SK-N-SH (cell line): Measurements from ENCODE around the gene DPP4. TPM values are rescaled to one million over a fixed set of nuclear protein-coding genes. Genes with fewer than 3 reads are reported as not detected.

Experiments
- CTCF ChIA-PET: fragments of 300-600, 350-600 bp; formaldehyde crosslinking; extraction: SDS; loops from one replicate; lab custom pipeline; 2021; lab: Yijun Ruan, JAX
- POLR2A ChIA-PET: fragments of 350-600 bp; sonication (Branson Sonifier 250); formaldehyde crosslinking; extraction: SDS; loops from one replicate; lab custom pipeline; 2020; ENCODE audit warnings: antibody characterized with exemption, inconsistent platforms; lab: Yijun Ruan, JAX
- DNase-seq: peaks from one replicate; pipeline ENCODE4 v3.0.0; 2012
- H2AFZ ChIP-seq: fragments of 200-600 bp; sonication (generic); 2 replicates; pipeline ENCODE4 v1.8.1; 2016; ENCODE audit warnings: antibody characterized with exemption, mild to moderate bottlenecking, low read depth
- H3F3A ChIP-seq: fragments of 200-600 bp; sonication (generic); replicated peaks from 2 replicates; pipeline ENCODE3; 2016; ENCODE audit warnings: antibody characterized with exemption, mild to moderate bottlenecking; ENCODE audit not compliant: insufficient read depth
- H3K27ac ChIP-seq, 2 experiments: fragments of 200-500 bp in 1 of 2; fragments of 200-600 bp in 1 of 2; sonication (Bioruptor generic) in 1 of 2; sonication (generic), shearing (Covaris generic) in 1 of 2; 2 replicates each; pipeline versions ENCODE4 v1.5.1 to v1.6.1; 2014 to 2016; ENCODE audit warnings: low read depth in 2 of 2, inconsistent platforms in 1 of 2, low read length in 1 of 2, mild to moderate bottlenecking in 1 of 2, mixed read lengths in 1 of 2
- H3K27me3 ChIP-seq: fragments of 200-600 bp; sonication (generic), shearing (Covaris generic); 2 replicates; pipeline ENCODE4 v1.6.1; 2016; ENCODE audit warnings: mixed run types; ENCODE audit not compliant: insufficient read depth
- H3K36me3 ChIP-seq, 2 experiments: fragments of 200-500 bp in 1 of 2; fragments of 200-600 bp in 1 of 2; sonication (Bioruptor generic) in 1 of 2; sonication (generic) in 1 of 2; replicated peaks in 1 of 2; 2 replicates each; pipeline versions ENCODE3 to v1.5.1; 2014 to 2016; ENCODE audit warnings: low read length in 1 of 2, mild to moderate bottlenecking in 1 of 2; ENCODE audit not compliant: insufficient read depth in 2 of 2, control insufficient read depth in 1 of 2
- H3K4me1 ChIP-seq, 2 experiments: fragments of 200-500 bp in 1 of 2; fragments of 200-600 bp in 1 of 2; sonication (Bioruptor generic) in 1 of 2; sonication (generic), shearing (Covaris generic) in 1 of 2; 2 replicates each; pipeline versions ENCODE4 v1.5.1 to v1.6.1; 2014 to 2016; ENCODE audit warnings: low read depth in 1 of 2, low read length in 1 of 2, mixed run types in 1 of 2; ENCODE audit not compliant: insufficient read depth in 2 of 2, control insufficient read depth in 1 of 2
- H3K4me2 ChIP-seq: fragments of 200-600 bp; sonication (generic), shearing (Covaris generic); 2 replicates; pipeline ENCODE4 v1.6.1; 2017; ENCODE audit warnings: mixed run types
- H3K4me3 ChIP-seq, 2 experiments: fragments of 200-500 bp in 1 of 2; fragments of 200-600 bp in 1 of 2; sonication (Bioruptor generic) in 1 of 2; sonication (generic), shearing (Covaris generic) in 1 of 2; 2 replicates each; pipeline versions ENCODE4 v1.5.1 to v1.8.1; 2014 to 2016; ENCODE audit warnings: low read depth in 2 of 2, inconsistent platforms in 1 of 2, low read length in 1 of 2, mild to moderate bottlenecking in 1 of 2, mixed read lengths in 1 of 2, moderate library complexity in 1 of 2
- H3K79me2 ChIP-seq: fragments of 200-600 bp; sonication (generic); 2 replicates; pipeline ENCODE4 v1.8.1; 2017; ENCODE audit warnings: mild to moderate bottlenecking; ENCODE audit not compliant: insufficient read depth
- H3K9ac ChIP-seq: fragments of 200-600 bp; sonication (generic); 2 replicates; pipeline ENCODE4 v1.6.1; 2017; ENCODE audit warnings: mixed run types
- H3K9me2 ChIP-seq: fragments of 200-600 bp; sonication (generic); 2 replicates; pipeline ENCODE4 v1.6.1; 2017; ENCODE audit warnings: mixed run types
- H3K9me3 ChIP-seq: fragments of 200-600 bp; sonication (generic); 2 replicates; pipeline ENCODE4 v1.6.1; 2017; ENCODE audit warnings: mixed run types, mild to moderate bottlenecking, moderate library complexity
- H4K20me1 ChIP-seq: fragments of 200-600 bp; sonication (generic); 2 replicates; pipeline ENCODE4 v1.6.1; 2017; ENCODE audit warnings: mild to moderate bottlenecking, mixed run types; ENCODE audit not compliant: insufficient read depth
- CHD2 ChIP-seq: fragments of 150-350 bp; IDR thresholded peaks from 2 replicates; pipeline ENCODE4 v1.6.1; 2018; ENCODE audit warnings: low read length; ENCODE audit not compliant: partially characterized antibody
- FOXJ3 ChIP-seq: sonication (generic); formaldehyde crosslinking; IDR thresholded peaks from 2 replicates; pipeline ENCODE4 v1.5.1; 2020; ENCODE audit warnings: mild to moderate bottlenecking, missing genetic modification reagents
- FOXM1 ChIP-seq: IDR thresholded peaks from 2 replicates; pipeline ENCODE4 v1.4.0; 2012; ENCODE audit warnings: low read depth, mild to moderate bottlenecking
- GATA2 ChIP-seq: sonication (generic); formaldehyde crosslinking; IDR thresholded peaks from 2 replicates; pipeline ENCODE4 v1.5.0; 2020; ENCODE audit warnings: mild to moderate bottlenecking, missing genetic modification reagents
- IRF3 ChIP-seq: fragments of 150-350 bp; IDR thresholded peaks from 2 replicates; pipeline ENCODE4 v1.6.1; 2016; ENCODE audit warnings: mild to moderate bottlenecking, low read depth, low read length
- JUND ChIP-seq: IDR thresholded peaks from 2 replicates; pipeline ENCODE4 v1.4.0; 2012
- MXI1 ChIP-seq: IDR thresholded peaks from 2 replicates; pipeline ENCODE4 v1.6.1; 2012; ENCODE audit warnings: mild to moderate bottlenecking, low read depth, low read length, improper control_type of control experiment
- NFIC ChIP-seq: IDR thresholded peaks from 2 replicates; pipeline ENCODE4 v1.4.0; 2012; ENCODE audit warnings: borderline replicate concordance
- POLR2AphosphoS5 ChIP-seq: IDR thresholded peaks from 2 replicates; pipeline ENCODE4 v1.6.1; 2012; ENCODE audit warnings: low read depth, low read length
- RAD21 ChIP-seq: IDR thresholded peaks from 2 replicates; pipeline ENCODE4 v1.6.1; 2012; ENCODE audit warnings: mild to moderate bottlenecking, low read length
- SIN3A ChIP-seq: IDR thresholded peaks from 2 replicates; pipeline ENCODE4 v1.6.1; 2012; ENCODE audit warnings: low read depth, mild to moderate bottlenecking, low read length, moderate library complexity, borderline replicate concordance
- TAF1 ChIP-seq: IDR thresholded peaks from 2 replicates; pipeline ENCODE4 v1.6.1; 2012; ENCODE audit warnings: low read depth, mild to moderate bottlenecking, low read length, moderate library complexity, borderline replicate concordance
- TEAD4 ChIP-seq: IDR thresholded peaks from 2 replicates; pipeline ENCODE4 v1.4.0; 2012; ENCODE audit warnings: mild to moderate bottlenecking, borderline replicate concordance; ENCODE audit not compliant: insufficient read depth
- YY1 ChIP-seq: IDR thresholded peaks from 2 replicates; pipeline ENCODE4 v1.4.0; 2012; ENCODE audit warnings: low read depth, mild to moderate bottlenecking
- ZBTB33 ChIP-seq: IDR thresholded peaks from 2 replicates; pipeline ENCODE4 v1.4.0; 2012; ENCODE audit warnings: low read depth, borderline replicate concordance
- WGBS: methylation state at CpG from one replicate; pipeline ENCODE4 v1.1.6; 2017; ENCODE audit warnings: low lambda C conversion rate; 5-methylcytosine and 5-hydroxymethylcytosine counted together
- polyA plus RNA-seq, 3 experiments: library from polyadenylated mRNA; depleted of rRNA; stranded (reverse); fragments of >200 nt; gene quantifications; 2 replicates each; pipeline ENCODE4 v1.2.3, GENCODE V29; 2012
- TF ChIP-seq, protein P1 (sequence below): IDR thresholded peaks from 2 replicates; pipeline ENCODE4; 2012
- TF ChIP-seq, protein P2 (sequence below): IDR thresholded peaks from 2 replicates; pipeline ENCODE4 v1.6.1; 2012; ENCODE audit warnings: mild to moderate bottlenecking, low read depth, low read length, moderate library complexity
- TF ChIP-seq, protein P3 (sequence below): fragments of 150-350 bp; IDR thresholded peaks from 2 replicates; pipeline ENCODE4 v1.6.1; 2017; ENCODE audit warnings: antibody characterized with exemption, low read length, low read depth, borderline replicate concordance

The DPP4 gene
- polyA plus RNA-seq, 1 of the 3 experiments (the other 2 are of a cell fraction): 5.0 TPM

DNA sequence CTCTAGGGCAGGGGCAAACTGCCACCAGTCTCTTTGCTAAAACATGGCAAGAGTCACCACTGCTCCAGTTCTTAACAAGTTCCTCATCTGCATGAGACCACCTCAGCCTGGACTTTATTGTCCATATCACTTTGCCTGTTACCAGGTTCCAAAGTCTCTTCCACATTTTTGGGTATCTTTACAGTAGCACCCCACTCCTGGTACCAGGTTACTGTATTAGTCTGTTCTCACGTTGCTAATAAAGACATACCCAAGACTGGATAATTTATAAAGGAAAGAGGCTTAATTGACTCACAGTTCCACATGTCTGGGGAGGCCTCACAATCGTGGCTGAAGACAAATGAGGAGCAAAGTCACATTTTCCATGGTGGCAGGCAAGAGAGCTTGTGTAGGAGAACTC, 5.5 kb upstream of the DPP4 start:
- Histone ChIP-seq H3K9me2 (no peaks in the 10 kb centered on the region), H4K20me1 (no peaks in the 10 kb centered on the region), H3K79me2 (no peaks in the 10 kb centered on the region), H3K36me3 (no peaks in the 10 kb centered on the region)
- POLR2A ChIA-PET: no interaction called here
- TF ChIP-seq NFIC (no peak), RAD21 (no peak), TEAD4 (no peak), GATA2 (CRISPR knock-in tag) (no peak), SIN3A (no peak)
- TF ChIP-seq, all 33 proteins: peak for 0
- Histone ChIP-seq H3K4me2 (no peak overlapping the region), H3K4me3 (no peak overlapping the region), H3F3A (no peaks in the 10 kb centered on the region), H3K27ac (no peak overlapping the region), H3K27me3 (no peaks in the 10 kb centered on the region), H3K9ac (no peak overlapping the region), H3K9me3 (peaks cover 10% of the 10 kb centered on the region; the same call in 1 of the 2 replicates), H3K4me1 (peaks cover 0 to 5% of the 10 kb centered on the region in 2 experiments; a peak in 1 of 4 replicates), H2AFZ (no peak overlapping the region)
- DNase-seq: no peak
- CTCF ChIA-PET: no interaction called here
- 10% methylated on average over 2 of the region's 2 CpGs for WGBS

- Histone ChIP-seq H3K79me2 (no peaks in the 10 kb centered on the region), H2AFZ (no peak overlapping the region), H3K9me3 (peaks cover 10% of the 10 kb centered on the region; the same call in 1 of the 2 replicates), H3K27ac (no peak overlapping the region), H3K4me3 (no peak overlapping the region), H3K4me1 (peaks cover 0 to 27% of the 10 kb centered on the region in 2 experiments; a peak in 3 of 4 replicates), H3K36me3 (no peaks in the 10 kb centered on the region), H3K9me2 (no peaks in the 10 kb centered on the region), H3F3A (peaks cover 13% of the 10 kb centered on the region), H3K9ac (no peak overlapping the region), H3K4me2 (peak overlapping the region; percentile 83), H4K20me1 (no peaks in the 10 kb centered on the region), H3K27me3 (no peaks in the 10 kb centered on the region)
- POLR2A ChIA-PET: no interaction called here
- no peak for DNase-seq
- CTCF ChIA-PET: no interaction called here
- 35% methylated on average over 2 of the region's 2 CpGs for WGBS
- TF ChIP-seq YY1 (no peak), POLR2AphosphoS5 (no peak), FOXM1 (no peak), ZBTB33 (no peak), TAF1 (no peak), NFIC (peak; percentile 46; the same call in 1 of the 2 replicates), IRF3 (no peak), JUND (peak; percentile 29; the same call in 1 of the 2 replicates), MXI1 (no peak), SIN3A (no peak), FOXJ3 (CRISPR knock-in tag) (no peak), RAD21 (no peak), TEAD4 (no peak), CHD2 (no peak)
- TF ChIP-seq, protein P1, sequence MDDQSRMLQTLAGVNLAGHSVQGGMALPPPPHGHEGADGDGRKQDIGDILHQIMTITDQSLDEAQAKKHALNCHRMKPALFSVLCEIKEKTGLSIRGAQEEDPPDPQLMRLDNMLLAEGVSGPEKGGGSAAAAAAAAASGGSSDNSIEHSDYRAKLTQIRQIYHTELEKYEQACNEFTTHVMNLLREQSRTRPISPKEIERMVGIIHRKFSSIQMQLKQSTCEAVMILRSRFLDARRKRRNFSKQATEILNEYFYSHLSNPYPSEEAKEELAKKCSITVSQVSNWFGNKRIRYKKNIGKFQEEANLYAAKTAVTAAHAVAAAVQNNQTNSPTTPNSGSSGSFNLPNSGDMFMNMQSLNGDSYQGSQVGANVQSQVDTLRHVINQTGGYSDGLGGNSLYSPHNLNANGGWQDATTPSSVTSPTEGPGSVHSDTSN: peak; percentile 51
- TF ChIP-seq, protein P2, sequence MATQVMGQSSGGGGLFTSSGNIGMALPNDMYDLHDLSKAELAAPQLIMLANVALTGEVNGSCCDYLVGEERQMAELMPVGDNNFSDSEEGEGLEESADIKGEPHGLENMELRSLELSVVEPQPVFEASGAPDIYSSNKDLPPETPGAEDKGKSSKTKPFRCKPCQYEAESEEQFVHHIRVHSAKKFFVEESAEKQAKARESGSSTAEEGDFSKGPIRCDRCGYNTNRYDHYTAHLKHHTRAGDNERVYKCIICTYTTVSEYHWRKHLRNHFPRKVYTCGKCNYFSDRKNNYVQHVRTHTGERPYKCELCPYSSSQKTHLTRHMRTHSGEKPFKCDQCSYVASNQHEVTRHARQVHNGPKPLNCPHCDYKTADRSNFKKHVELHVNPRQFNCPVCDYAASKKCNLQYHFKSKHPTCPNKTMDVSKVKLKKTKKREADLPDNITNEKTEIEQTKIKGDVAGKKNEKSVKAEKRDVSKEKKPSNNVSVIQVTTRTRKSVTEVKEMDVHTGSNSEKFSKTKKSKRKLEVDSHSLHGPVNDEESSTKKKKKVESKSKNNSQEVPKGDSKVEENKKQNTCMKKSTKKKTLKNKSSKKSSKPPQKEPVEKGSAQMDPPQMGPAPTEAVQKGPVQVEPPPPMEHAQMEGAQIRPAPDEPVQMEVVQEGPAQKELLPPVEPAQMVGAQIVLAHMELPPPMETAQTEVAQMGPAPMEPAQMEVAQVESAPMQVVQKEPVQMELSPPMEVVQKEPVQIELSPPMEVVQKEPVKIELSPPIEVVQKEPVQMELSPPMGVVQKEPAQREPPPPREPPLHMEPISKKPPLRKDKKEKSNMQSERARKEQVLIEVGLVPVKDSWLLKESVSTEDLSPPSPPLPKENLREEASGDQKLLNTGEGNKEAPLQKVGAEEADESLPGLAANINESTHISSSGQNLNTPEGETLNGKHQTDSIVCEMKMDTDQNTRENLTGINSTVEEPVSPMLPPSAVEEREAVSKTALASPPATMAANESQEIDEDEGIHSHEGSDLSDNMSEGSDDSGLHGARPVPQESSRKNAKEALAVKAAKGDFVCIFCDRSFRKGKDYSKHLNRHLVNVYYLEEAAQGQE: no peak
- TF ChIP-seq, protein P3, sequence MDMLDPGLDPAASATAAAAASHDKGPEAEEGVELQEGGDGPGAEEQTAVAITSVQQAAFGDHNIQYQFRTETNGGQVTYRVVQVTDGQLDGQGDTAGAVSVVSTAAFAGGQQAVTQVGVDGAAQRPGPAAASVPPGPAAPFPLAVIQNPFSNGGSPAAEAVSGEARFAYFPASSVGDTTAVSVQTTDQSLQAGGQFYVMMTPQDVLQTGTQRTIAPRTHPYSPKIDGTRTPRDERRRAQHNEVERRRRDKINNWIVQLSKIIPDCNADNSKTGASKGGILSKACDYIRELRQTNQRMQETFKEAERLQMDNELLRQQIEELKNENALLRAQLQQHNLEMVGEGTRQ: no peak
Measured at GRCh38 chr2:162075689-162076132, 1.7 kb upstream of the DPP4 start.
